Suprapubic skin (tissue), 4 donors: Measurements from ENCODE around the gene ABHD17A. TPM values are rescaled to one million over a fixed set of nuclear protein-coding genes. Genes with fewer than 3 reads are reported as not detected.
"Not testable (repeated sequence)": the region's sequence is repeated elsewhere in the genome, so short reads cannot be mapped to it uniquely, and the experiment has no call there.

Source experiments
- DNase-seq, 2 donors: peaks; one replicate each; pipeline ENCODE4 v3.0.0-alpha.2; 2019; ENCODE audit warnings: low spot score in 2 of 2
- H3K27ac ChIP-seq: fragments of 200-600 bp; sonication (generic); one replicate; pipeline ENCODE4 v1.5.1; 2019
- H3K27me3 ChIP-seq: fragments of 200-600 bp; sonication (generic); one replicate; pipeline ENCODE4 v1.5.1; 2019
- H3K36me3 ChIP-seq: fragments of 200-600 bp; sonication (generic); one replicate; pipeline ENCODE4 v1.5.1; 2019
- H3K4me1 ChIP-seq: fragments of 200-600 bp; sonication (generic); one replicate; pipeline ENCODE4 v1.5.1; 2019
- H3K4me3 ChIP-seq: fragments of 200-600 bp; sonication (generic); one replicate; pipeline ENCODE4 v1.5.1; 2019; ENCODE audit warnings: mild to moderate bottlenecking
- H3K9me3 ChIP-seq: fragments of 200-600 bp; sonication (generic); one replicate; pipeline ENCODE4 v1.5.1; 2019
- EP300 ChIP-seq: sonication (generic); formaldehyde crosslinking; IDR thresholded peaks from one replicate; pipeline ENCODE4 v1.6.1; 2017; ENCODE audit warnings: antibody characterized with exemption
- POLR2A ChIP-seq, 2 donors: fragments of 450-650 bp; IDR thresholded peaks; one replicate each; pipeline ENCODE4 v1.6.1; 2017; ENCODE audit warnings: antibody characterized with exemption in 2 of 2, mild to moderate bottlenecking in 2 of 2, moderate library complexity in 2 of 2
- POLR2AphosphoS5 ChIP-seq, 3 donors: sonication (generic); formaldehyde crosslinking; IDR thresholded peaks; one replicate each; pipeline ENCODE4 v1.6.1; 2017; ENCODE audit warnings: antibody characterized with exemption in 3 of 3
- WGBS: methylation state at CpG from one replicate; pipeline ENCODE4 v1.1.5; 2018; 5-methylcytosine and 5-hydroxymethylcytosine counted together
- total RNA-seq, 4 donors: library from RNA; depleted of rRNA; stranded (reverse); fragments of >200 nt; gene quantifications; one replicate each; pipeline ENCODE4 v1.1.0, GENCODE V29; 2016
- TF ChIP-seq, protein P1 (sequence below), 2 donors: fragments of 200-600 bp in 1 of 2; fragments of 450-650 bp in 1 of 2; sonication (generic) in 1 of 2; IDR thresholded peaks; one replicate each; pipeline ENCODE4 v1.5.1; 2016 to 2019; ENCODE audit warnings: antibody characterized with exemption in 2 of 2, mild to moderate bottlenecking in 1 of 2, moderate library complexity in 1 of 2

Gene ABHD17A
- total RNA-seq, 4 donors from 2014 or later: 82.3 to 120 (median 110) TPM

DNA sequence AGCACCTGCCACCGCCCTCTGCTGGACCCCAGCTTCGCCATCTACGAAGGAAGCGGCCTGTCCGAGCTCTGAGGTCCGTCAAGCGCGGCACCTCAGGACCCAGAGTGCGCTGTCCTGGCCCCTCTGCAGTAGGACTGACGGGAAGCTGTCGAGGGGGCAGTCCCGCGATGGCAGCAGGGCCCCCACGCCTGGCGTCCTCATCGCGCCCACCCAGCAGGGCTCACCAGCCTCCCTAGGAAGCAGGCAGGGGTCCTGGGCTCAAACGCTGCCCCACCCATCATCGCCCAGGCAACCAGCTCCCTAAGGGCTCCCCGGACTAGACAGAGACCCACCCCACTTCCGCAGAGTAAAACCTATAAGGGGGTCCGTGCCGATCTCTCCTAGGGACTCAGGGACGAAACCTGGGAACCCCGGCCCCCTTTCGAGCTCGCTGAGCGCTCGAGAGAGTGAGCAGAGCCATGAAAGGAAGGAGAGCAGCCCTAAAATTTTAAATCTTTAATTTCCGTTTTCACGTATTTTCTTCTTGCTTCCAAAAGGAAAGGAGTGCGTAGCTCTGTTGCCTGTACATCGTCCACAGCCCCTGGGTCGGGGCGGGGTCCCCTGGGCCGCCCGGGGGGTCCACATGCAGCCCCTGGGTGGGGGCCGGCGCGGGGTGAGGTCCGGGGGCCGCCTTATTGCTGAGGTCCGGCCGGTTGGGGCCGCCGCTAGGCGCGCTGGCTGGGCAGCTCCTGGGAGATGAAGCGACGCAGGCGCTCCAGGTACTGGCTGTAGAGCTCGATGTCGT lies 8.6 kb downstream of the ABHD17A start:
- peaks cover 65% of the 10 kb centered on the region for H3K4me1 ChIP-seq
- peak overlapping the region; percentile 98 for H3K27ac ChIP-seq
- not testable (repeated sequence) for H3K9me3 ChIP-seq, H3K27me3 ChIP-seq
- H3K4me3 ChIP-seq: peak overlapping the region; percentile 99
- DNase-seq: peak in 1 of 2 donors; percentile 71
- WGBS: 15% methylated on average over 23 of the region's 53 CpGs
- peaks cover 17% of the 10 kb centered on the region for H3K36me3 ChIP-seq

DNA sequence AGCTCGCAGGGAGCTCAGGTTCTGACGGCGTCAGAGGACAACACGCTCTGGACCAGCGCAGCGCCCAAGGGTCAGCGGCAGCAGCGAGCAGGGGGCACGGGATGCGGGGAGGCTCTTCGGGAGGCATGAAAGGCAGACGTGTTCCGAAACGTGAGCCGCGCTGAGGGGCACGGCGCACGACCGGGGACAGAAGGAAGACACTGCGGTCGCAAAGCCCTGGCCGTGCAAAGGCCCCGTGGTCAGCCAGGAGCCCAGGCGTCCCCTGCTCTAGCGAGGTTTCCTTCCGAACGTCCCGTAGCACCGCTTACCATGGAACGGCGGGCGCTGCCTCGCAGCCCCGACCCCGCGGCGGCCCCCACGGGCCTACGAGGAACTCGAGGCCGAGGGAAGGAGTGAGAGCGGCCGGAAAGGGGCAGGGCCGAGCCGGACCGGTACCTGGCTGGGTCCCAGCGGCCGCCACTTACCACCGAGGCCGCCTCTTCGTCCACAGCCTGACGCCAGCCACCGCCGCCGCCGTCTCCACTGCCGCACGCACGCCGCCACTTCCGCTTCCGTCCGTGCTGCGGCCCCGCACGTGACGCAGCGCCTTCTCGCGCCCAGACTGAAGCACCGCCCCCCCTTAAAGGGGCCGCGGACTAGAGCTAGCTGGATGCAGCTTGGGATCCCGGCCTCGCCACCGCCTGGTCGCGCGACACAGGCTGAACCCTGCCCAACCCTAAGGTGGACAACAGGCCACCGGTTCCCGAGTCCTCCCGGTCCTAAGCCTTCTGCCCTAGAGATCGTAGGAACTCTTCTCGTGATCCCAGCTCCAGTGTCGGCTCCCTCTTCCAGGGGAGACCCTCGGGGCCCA lies 9.4 kb downstream of the ABHD17A start:
- DNase-seq: peak; percentile 93 to 95
- Histone ChIP-seq H3K4me3 (peak overlapping the region; percentile 99), H3K4me1 (peaks cover 59% of the 10 kb centered on the region), H3K9me3 (no peaks in the 10 kb centered on the region), H3K27ac (peak overlapping the region; percentile 98), H3K27me3 (no peaks in the 10 kb centered on the region), H3K36me3 (peaks cover 17% of the 10 kb centered on the region)
- under 1% methylated on average over 32 of the region's 87 CpGs for WGBS
- TF ChIP-seq POLR2A (IDR thresholded peaks at IDR 0.05) (peak; percentile 13 to 83), EP300 (no peak), POLR2AphosphoS5 (IDR thresholded peaks at IDR 0.05) (peak; percentile 89 to 97 (median 93))
- TF ChIP-seq, protein P1, sequence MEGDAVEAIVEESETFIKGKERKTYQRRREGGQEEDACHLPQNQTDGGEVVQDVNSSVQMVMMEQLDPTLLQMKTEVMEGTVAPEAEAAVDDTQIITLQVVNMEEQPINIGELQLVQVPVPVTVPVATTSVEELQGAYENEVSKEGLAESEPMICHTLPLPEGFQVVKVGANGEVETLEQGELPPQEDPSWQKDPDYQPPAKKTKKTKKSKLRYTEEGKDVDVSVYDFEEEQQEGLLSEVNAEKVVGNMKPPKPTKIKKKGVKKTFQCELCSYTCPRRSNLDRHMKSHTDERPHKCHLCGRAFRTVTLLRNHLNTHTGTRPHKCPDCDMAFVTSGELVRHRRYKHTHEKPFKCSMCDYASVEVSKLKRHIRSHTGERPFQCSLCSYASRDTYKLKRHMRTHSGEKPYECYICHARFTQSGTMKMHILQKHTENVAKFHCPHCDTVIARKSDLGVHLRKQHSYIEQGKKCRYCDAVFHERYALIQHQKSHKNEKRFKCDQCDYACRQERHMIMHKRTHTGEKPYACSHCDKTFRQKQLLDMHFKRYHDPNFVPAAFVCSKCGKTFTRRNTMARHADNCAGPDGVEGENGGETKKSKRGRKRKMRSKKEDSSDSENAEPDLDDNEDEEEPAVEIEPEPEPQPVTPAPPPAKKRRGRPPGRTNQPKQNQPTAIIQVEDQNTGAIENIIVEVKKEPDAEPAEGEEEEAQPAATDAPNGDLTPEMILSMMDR (IDR thresholded peaks at IDR 0.05): no peak

DNA sequence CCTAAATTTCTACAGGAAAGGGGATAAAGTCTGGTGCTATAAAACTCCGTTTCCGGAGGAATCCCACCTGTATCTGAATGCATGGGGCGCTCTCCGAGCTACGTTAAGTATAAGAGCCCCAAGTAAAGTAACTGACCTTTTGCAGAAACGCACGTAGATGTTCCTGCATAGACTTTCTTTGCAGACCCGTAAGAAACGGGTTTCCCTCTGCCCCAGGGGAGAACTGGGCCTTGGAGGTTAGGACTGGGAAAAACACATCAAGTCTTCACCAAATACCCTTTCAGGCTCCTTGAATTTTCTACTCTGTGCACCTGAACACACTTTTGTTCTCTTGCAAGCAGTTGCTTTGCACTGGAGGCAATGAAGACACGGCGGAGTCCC lies 10.0 kb downstream of the ABHD17A start:
- H3K9me3 ChIP-seq, H3K27me3 ChIP-seq, DNase-seq: not testable (repeated sequence)
- WGBS: 1% methylated on average over 11 of the region's 11 CpGs
- Histone ChIP-seq H3K4me3 (peak overlapping the region; percentile 99), H3K4me1 (peaks cover 53% of the 10 kb centered on the region), H3K27ac (peak overlapping the region; percentile 98), H3K36me3 (peaks cover 14% of the 10 kb centered on the region)

DNA sequence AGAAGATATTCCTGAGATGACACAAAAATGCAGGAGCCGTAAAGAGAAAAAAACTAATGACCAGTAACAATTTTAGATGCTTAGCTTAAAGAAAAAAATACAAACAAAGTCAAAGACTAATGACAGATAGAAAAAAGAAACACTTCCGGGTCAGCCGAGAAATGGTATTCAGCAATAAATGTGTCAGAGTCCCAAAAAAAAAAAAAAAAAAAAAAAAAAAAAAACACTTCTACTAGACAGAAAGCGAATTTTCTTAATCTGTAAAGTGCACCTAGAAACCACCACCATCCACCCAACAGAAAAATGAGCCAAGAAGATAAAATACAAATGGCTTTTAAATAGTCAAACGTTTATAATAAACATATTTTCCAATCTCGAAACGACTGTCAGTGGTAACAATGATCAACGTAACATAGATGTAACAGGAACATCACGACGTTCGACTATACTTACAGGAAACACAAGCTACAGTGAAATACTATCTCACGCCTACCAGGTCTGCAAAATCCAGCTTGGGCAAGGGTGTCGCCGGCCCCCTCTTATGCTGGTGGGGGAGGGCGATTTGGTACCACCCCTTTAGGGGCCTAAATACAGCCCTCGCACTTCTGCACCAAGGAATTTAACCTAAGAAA lies 10.6 kb downstream of the ABHD17A start:
- Histone ChIP-seq H3K27me3 (no peaks in the 10 kb centered on the region), H3K9me3 (no peaks in the 10 kb centered on the region), H3K4me1 (peaks cover 48% of the 10 kb centered on the region), H3K4me3 (peak overlapping the region; percentile 99), H3K36me3 (peaks cover 10% of the 10 kb centered on the region), H3K27ac (peak overlapping the region; percentile 98)
- 7% methylated on average over 16 of the region's 16 CpGs for WGBS
- no peak for TF ChIP-seq EP300
- no peak for TF ChIP-seq POLR2A (IDR thresholded peaks at IDR 0.05)
- TF ChIP-seq, protein P1 (IDR thresholded peaks at IDR 0.05): no peak
- no peak for TF ChIP-seq POLR2AphosphoS5 (IDR thresholded peaks at IDR 0.05)
- DNase-seq: no peak

DNA sequence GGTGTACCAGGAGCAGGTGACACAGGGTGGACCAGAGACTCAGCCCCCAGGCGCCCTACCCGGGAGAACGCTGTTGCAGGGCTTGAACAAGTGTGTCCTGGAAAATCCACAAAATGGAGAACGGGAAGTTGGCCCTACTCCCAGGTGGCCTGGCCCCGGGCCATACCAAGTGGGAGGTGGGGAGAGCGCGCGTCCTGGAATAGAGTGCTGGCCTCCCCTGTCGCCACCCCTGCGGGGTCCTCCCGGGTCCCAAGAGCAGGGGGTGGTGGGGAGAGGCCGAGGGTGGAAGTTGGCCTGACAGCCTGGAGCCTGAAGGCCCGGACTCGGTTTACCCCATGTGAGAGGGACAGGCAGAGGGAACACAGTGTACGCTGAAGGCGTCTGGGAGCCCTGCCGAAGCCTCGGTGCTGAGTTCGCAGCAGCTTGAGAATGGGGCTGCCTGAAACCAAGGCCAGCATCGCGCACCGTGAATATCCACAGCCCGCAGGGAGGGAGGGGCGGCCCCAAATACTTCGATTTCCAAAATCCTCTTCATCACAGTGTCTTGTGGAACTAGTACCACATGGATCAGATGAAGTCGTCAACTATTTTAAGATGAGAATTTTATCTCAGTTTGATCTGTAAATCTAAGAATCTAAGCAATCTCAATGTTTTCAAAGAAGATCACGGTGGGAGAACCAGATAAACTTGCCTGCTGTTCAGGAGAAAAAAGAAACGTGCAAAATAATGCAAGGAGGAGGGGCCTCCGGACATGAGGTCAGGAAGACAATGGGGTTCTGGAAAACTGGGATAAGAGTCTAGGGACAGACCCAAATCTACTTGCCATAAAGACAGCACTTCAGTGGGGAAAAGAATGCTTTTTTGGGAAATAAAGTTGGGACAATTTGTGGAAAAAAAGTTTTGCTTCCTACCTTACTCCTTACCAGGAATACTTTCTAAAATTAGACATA lies 11.5 kb downstream of the ABHD17A start:
- WGBS: 47% methylated on average over 20 of the region's 29 CpGs
- peaks cover 48% of the 10 kb centered on the region for H3K4me1 ChIP-seq
- TF ChIP-seq POLR2A (IDR thresholded peaks at IDR 0.05) (no peak), POLR2AphosphoS5 (IDR thresholded peaks at IDR 0.05) (no peak)
- H3K27me3 ChIP-seq: no peaks in the 10 kb centered on the region
- peaks cover 8% of the 10 kb centered on the region for H3K36me3 ChIP-seq
- H3K27ac ChIP-seq: peak overlapping the region; percentile 98
- peak in 1 of 2 donors; percentile 80 for DNase-seq
- H3K4me3 ChIP-seq: peak overlapping the region; percentile 99
- no peaks in the 10 kb centered on the region for H3K9me3 ChIP-seq
